B cell (primary cell): ENCODE results near the gene SMPD3.

Source experiments
- EZH2 ChIP-seq: IDR thresholded peaks from 2 replicates; pipeline ENCODE4 v1.6.1; 2012; ENCODE audit warnings: borderline replicate concordance, low read depth, mild to moderate bottlenecking, moderate library complexity, low read length; ENCODE audit not compliant: insufficient read depth, poor library complexity, severe bottlenecking
- TF ChIP-seq, protein P1 (sequence below): fragments of 200-600 bp; IDR thresholded peaks from one replicate; pipeline ENCODE4 v1.8.0; 2022; ENCODE audit warnings: antibody characterized with exemption, mild to moderate bottlenecking

DNA sequence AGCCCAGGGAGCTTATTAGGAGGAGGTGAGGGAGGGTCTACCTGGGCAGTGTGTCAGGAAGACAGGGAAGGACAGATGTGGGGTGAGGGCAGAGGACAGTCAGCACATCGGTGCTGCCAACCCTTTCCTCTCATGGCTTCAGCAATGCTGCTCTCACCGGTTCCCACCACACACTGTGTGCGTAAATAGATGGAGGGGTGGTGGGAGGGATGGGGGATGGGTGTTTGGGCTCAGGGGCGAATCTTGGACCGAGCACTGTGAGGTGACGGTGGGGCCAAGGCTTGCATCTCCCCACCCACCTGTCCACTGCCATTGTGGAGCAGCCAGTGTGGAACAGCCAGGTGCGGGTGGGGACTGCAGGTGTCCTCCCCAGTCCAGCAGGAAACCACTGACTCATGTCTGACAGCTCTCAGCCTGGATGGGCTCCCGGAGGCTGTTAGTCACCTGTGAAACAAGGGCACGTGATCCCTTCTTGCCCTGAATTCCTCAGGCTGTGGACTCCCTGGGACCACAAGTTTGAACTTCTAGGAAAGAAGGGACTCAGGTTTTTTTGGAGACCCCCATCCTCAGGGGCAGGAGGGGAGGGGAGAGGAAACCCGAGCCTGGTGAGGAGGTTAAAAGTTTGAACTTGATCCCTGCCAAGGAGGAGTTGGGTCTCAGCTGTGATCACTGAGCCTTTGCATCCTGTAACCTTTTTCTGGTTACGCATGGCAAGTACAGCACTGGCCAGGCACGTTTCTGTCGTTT is 42.7 kb upstream of the SMPD3 start:
- TF ChIP-seq EZH2: no peak
- TF ChIP-seq, protein P1, sequence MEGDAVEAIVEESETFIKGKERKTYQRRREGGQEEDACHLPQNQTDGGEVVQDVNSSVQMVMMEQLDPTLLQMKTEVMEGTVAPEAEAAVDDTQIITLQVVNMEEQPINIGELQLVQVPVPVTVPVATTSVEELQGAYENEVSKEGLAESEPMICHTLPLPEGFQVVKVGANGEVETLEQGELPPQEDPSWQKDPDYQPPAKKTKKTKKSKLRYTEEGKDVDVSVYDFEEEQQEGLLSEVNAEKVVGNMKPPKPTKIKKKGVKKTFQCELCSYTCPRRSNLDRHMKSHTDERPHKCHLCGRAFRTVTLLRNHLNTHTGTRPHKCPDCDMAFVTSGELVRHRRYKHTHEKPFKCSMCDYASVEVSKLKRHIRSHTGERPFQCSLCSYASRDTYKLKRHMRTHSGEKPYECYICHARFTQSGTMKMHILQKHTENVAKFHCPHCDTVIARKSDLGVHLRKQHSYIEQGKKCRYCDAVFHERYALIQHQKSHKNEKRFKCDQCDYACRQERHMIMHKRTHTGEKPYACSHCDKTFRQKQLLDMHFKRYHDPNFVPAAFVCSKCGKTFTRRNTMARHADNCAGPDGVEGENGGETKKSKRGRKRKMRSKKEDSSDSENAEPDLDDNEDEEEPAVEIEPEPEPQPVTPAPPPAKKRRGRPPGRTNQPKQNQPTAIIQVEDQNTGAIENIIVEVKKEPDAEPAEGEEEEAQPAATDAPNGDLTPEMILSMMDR: no peak
